ENCODE data around the gene ANTXR2. TPM values are rescaled to one million over a fixed set of nuclear protein-coding genes. Genes with fewer than 3 reads are reported as not detected.

ANTXR2 gene
- total and polyA plus RNA-seq, 2 of the 13 experiments (the other 11 are each of a cell fraction or from before 2014, with no cell fraction given), result 4.6 to 14.5 TPM

DNA sequence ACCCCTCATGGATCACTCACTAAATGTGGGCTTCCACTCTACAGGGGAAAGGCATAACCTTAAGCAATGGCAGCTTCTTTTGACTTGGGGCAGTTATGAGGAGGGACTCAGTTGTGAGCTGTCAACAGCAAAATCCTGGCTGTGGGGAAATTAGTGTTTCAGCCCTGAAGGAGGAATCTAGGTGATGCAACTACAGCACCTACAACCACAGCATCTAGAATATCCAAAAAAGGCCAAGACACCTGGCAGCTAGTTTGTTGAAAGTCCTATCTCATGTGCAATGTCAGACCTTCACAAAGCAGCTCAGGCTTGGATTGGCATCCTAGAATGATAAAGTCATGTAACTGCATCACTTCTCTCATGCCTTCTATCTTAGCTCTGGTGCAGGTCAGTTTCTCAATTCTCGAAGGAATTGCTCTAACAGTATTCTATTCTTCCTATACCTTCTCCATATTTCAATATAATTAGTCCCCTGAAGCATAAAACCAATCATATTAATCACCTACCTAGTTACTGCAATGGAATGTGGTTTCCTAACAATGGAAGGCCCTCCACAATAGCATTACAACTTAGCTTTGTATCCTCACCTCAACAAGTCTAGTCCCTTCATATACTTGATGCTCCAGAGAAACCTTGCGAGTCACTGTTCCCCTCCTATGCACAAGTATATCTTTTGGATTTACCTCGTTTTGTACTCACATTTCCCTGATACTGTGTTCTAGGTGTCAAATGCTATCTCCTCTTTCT lies 5.5 kb upstream of the ANTXR2 start (continued):
- TF ChIP-seq U2AF2 (IDR thresholded peaks at IDR 0.05; ENCODE audit: low read depth, low read length) (no peak), XRCC5 (optimal IDR thresholded peaks at IDR 0.05; ENCODE audit: low read length) (no peak), HNF4A (CRISPR knock-in tag; IDR thresholded peaks at IDR 0.05) (no peak), SETDB1 (CRISPR knock-in tag; IDR thresholded peaks at IDR 0.05; ENCODE audit: borderline replicate concordance) (no peak), SNRNP70 (IDR thresholded peaks at IDR 0.05; ENCODE audit: low read depth, low read length) (no peak), ARNT2 (CRISPR knock-in tag; IDR thresholded peaks at IDR 0.05; ENCODE audit: low read depth) (no peak), CC2D1A (CRISPR knock-in tag; IDR thresholded peaks at IDR 0.05) (no peak)
- TF ChIP-seq, protein P1, sequence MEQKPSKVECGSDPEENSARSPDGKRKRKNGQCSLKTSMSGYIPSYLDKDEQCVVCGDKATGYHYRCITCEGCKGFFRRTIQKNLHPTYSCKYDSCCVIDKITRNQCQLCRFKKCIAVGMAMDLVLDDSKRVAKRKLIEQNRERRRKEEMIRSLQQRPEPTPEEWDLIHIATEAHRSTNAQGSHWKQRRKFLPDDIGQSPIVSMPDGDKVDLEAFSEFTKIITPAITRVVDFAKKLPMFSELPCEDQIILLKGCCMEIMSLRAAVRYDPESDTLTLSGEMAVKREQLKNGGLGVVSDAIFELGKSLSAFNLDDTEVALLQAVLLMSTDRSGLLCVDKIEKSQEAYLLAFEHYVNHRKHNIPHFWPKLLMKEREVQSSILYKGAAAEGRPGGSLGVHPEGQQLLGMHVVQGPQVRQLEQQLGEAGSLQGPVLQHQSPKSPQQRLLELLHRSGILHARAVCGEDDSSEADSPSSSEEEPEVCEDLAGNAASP (CRISPR knock-in tag; IDR thresholded peaks at IDR 0.05; ENCODE audit: borderline replicate concordance), result no peak
- TF ChIP-seq, protein P2, sequence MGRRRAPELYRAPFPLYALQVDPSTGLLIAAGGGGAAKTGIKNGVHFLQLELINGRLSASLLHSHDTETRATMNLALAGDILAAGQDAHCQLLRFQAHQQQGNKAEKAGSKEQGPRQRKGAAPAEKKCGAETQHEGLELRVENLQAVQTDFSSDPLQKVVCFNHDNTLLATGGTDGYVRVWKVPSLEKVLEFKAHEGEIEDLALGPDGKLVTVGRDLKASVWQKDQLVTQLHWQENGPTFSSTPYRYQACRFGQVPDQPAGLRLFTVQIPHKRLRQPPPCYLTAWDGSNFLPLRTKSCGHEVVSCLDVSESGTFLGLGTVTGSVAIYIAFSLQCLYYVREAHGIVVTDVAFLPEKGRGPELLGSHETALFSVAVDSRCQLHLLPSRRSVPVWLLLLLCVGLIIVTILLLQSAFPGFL (CRISPR knock-in tag; IDR thresholded peaks at IDR 0.05), result no peak
- TF ChIP-seq, protein P3, sequence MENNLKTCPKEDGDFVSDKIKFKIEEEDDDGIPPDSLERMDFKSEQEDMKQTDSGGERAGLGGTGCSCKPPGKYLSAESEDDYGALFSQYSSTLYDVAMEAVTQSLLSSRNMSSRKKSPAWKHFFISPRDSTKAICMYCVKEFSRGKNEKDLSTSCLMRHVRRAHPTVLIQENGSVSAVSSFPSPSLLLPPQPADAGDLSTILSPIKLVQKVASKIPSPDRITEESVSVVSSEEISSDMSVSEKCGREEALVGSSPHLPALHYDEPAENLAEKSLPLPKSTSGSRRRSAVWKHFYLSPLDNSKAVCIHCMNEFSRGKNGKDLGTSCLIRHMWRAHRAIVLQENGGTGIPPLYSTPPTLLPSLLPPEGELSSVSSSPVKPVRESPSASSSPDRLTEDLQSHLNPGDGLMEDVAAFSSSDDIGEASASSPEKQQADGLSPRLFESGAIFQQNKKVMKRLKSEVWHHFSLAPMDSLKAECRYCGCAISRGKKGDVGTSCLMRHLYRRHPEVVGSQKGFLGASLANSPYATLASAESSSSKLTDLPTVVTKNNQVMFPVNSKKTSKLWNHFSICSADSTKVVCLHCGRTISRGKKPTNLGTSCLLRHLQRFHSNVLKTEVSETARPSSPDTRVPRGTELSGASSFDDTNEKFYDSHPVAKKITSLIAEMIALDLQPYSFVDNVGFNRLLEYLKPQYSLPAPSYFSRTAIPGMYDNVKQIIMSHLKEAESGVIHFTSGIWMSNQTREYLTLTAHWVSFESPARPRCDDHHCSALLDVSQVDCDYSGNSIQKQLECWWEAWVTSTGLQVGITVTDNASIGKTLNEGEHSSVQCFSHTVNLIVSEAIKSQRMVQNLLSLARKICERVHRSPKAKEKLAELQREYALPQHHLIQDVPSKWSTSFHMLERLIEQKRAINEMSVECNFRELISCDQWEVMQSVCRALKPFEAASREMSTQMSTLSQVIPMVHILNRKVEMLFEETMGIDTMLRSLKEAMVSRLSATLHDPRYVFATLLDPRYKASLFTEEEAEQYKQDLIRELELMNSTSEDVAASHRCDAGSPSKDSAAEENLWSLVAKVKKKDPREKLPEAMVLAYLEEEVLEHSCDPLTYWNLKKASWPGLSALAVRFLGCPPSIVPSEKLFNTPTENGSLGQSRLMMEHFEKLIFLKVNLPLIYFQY (CRISPR knock-in tag; IDR thresholded peaks at IDR 0.05; ENCODE audit: borderline replicate concordance), result no peak

All from HepG2 (cell line).